GM18499 (cell line): ENCODE measurements around the gene VSX1.
A peak's percentile ranks its signal among the peaks of the same experiment; 100 is the strongest.

Source experiments
- ATAC-seq: cut with Tn5 transposase; IDR thresholded peaks from one replicate; pipeline ENCODE4 v1.9.1; 2021; ENCODE audit warnings: moderate number of reproducible peaks; ENCODE audit not compliant: insufficient read depth, unreplicated experiment

The VSX1 gene

DNA sequence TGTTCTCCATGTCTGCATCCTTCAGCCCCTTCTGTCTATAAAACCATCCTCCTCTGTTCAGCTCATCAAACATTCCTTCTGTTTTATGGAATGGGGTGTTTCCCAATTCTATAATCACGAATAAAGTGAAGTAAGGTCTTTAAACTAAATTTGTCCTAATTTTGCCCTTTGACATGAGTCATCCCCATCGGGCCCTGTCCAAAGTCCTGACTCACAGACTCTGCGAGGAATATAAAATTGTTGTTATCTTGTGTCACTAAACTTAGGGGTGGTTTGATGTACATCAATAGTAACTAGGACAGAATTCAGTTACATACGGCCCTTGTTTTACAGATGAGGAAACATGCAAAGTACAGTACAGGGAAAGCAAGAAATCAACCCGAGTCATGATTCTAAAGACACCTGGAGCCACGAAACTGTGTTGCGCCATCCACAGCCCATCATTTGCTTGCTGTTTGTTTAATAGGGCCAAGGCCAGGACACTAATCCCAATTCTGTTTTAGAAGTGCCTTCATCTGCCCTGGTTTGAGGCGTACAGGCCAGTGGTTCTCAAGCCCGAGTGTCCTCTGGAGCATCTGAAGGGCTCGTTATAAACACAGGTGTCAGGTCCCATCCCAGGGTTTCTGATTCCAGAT is 26.8 kb downstream of the VSX1 start:
- no peak for ATAC-seq

DNA sequence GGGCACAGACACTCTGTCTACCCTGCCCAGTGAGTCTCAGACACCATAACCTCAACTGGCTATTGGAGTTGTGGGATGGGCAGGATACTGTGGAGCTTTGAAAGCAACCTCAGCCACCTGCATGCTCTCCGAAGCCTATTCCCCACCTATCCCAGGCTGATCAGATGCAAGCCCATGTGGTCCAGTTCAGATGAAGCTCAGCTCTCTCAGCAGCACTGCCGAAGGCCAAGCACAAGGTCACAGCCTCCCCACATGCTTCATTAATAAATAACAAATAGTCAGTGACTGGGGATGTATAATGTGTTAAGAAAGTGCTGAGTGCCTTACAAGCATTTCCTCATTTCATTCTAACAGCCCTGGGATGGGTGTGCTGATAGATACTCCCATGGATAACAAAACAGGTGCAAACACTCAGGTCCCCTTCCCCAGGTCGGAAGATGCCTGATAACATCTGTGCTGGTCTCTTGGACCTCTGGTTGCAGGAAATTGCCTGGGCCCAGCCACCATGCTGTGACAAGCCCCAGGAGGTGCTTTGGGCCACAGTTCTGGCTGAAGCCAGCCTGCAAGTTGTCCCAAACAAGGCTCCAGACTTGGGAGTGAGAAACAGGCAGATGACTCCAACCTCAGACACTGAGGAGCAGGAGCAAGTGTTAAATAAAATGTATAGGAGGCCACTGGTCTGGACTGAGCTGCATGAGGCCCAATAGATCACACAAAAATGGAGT is 27.7 kb downstream of the VSX1 start:
- ATAC-seq = no peak

DNA sequence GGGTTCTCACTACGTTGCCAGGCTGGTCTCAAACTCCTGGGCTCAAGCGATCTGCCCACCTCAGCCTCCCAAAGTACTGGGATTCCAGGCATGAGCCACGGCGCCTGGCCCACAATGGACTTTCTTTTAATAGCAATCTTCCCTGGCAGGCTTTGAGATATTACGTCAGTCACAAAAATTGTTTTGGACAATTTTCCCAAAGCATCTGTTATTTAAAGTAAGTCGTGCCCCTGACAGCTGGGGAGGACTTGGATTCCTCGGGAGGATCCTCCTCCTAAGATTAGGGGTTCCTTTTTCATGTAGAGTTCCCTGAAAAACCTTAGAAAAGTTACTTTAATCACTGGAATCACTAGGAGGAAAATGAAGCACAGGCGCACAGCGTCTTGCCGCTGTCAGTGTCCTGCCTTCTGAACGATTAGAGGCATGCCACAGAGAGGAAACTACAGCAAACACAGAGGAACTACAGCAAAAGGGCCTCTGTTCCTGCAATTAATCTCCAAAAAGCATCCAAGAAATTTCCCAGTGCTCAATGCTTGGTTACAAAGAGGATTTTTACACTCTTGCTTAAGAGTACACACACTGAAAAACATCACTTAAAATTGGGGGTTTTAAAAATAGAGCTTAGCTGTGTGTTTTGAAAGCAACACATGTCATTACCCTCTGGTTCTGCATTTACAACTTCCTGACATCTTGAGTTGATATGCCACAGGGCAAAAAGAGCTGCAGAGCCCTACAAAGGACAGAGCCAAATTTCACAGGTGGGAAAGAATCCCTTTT is 28.5 kb downstream of the VSX1 start:
- ATAC-seq = no peak

DNA sequence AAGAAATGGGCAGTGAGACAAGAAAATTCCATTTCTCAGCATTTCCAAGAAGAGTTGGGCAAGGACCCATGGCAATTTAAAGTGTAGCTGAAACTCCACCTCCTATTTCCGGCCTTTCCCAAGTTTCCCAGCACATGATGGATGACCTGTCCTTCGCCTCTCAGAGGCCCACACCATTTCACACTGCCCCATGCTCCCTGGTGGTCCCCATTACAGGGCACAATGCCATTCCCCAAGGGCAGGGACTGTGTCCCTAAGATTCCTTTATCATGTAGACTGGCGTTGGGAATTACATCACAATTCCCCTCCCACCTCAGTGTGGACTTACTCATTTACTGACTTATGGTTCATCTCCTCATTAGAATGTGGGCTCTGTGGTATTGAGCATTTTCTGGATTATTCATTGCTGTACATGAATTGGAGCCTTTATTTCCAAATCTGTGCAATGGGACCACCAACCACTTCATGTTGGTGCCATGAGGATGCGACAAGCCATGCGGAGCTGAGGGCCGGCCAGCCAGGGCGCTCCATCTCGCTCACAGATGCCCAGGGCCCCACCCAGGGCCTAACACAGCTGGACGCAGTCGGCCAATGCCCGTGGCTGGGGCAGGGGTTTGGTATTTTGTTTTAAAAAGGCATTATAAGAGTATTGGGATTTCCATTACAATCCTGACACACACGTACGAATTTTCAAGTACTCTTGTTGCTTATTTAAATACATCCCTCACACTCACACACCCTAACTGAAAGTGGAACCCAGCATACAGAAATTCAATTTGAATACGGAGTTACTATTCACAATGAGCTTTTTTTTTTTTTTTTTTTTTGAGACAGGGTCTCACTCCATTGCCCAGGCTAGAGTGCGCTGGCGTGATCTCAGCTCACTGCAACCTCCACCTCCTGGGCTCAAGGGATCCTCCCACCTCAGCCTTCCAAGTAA is 29.4 kb downstream of the VSX1 start:
- ATAC-seq = peak; percentile 34

DNA sequence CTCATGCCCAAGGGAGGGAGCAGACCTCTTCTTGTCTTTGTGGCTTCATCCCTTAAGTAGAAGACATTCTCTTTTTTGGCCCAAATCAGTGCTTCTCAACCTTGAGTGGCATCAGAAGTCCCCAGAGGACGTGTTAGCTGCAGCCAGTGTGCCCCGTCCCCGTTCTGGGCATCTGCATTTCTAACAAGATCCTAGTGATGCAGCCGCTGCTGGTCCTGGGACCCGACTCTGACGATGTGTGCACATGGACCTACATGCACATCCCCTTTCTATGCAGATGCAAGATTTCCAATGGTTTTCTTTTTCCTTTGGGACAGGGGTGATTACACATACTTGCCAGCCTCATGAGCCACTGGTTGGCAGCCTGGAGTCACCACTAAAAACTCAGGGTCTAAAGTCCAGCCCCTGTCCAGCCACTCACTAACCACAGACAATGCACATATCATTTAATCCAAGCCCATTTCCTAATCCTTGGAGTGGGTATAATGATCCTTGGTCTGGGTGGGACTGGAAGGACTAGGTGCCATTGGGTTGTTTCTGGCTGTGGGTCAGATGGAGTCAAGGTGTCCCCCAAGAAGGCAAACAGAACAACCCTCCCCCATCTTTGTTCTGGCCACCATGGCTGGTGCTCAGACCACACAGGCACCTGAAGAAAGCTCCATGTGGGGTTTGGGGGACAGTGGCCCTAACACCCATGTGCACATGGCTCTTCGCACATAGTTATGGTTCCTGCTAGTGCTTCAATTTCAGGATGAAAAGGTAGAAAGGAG is 30.4 kb downstream of the VSX1 start:
- ATAC-seq = no peak

DNA sequence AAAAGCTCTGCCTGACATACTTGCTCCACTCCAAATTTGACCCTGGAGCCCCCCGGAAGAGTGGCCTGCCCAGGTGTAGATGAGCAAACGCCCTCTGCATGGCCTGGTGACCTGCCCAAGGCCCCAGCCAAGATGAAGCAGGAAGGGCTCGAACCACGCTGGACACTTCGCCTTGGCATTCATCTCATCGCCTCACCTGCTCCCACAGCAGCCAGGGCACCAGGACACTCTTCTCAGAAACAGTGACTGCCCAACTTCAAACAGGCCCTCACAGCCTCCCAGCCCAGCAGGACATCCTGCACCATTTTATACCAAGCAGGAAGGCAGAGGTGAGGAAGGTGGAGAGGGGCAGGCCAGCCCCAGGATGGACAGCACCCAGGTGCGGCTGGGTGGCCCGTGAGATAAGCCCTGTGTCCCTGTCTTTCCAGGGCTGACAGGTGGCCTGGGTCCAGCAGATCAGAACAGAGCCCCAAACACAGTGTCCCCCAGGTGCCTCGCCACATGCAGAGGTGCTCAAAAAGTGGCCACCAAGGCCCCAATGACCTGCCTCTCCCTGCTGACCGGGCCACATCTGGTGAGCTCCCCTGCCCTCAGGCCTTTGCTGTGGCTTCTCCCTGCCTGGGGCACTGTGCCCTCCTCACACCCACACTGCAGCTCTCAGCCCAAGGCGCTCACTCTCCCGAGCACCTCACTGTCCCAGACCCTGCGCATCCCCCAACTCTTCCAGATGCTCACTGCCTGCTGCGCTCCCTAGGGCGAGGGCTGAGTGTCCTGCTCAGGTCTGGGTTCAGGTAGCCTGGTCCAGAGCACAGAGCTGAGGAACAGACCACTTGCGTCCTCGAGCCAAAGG is 31.2 kb downstream of the VSX1 start:
- no peak for ATAC-seq

DNA sequence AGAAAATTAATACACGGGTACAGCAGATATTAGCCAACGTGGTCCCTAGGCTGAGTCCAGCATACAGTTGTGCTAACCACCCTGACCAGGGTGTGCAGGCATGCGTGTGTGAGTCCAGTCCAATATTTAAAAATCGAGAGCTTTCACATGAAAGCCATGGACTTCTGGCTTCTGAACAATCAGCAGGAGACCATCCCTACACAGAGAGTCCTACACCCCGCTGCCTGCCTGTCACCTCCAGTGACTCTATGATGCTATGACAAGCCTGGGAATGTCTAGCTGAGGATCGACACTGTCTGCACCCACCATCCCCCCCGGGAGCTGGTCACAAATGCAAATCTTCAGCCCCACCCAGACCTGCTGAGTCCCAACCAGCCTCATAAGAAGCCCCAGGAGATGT is 31.9 kb downstream of the VSX1 start:
- no peak for ATAC-seq

DNA sequence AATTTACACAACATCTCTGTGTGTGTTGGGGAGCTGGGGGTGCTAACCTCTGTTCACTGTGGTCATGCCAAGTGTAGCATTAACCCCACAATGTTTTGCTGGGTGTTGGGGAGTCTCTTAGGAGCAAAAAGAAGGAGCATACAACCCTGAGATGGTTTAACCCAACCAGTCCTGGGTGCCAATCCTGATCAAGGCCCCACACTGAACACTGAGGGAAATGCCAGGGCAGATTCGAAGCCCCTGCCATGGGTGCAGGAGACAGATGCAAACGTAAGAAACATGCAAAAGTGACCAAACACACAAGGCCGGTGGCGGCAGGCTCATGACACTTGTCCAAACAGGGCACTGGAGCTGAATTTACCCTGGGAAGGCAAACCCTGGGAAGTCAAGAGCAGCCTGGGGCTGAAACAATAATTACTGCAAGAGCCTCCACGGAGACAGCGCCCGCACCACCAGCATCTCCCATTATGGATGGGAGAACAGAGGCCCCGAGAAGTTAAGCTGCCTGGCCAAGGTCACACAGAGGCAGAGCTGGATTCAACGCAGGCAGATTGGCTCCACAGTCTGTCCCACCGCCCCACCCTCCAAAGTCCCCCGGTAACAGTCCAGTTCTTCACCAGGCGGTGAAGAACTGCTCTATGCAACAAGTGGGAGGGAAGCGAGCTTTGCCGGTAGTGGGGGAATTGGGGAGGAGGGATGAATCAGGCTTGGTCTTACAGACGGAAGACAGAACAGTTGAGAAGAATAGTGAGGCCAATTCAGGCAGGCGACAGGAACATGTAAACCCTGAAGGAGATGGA is 32.5 kb downstream of the VSX1 start:
- no peak for ATAC-seq

DNA sequence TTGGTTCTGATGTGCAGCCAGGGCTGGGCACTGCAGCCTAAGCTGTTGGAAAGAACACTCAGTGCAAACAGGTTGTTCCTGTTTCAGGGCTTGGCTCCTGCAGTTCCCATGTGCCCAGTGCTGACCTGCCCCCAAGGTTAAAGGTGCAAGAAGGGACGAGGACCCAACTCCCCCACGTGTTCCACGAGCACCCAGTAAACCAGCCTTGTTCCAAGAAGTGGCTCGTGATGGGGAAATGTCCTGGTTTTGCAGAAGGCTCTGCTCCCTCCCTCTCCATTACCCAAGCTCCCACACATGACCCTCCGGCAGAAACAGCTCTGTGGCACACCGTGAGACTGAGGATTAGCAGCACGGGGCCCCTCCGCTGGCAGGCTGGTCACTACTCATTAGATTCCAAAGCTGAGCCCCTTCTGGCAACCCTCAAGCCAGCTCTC is 33.4 kb downstream of the VSX1 start:
- ATAC-seq = no peak

DNA sequence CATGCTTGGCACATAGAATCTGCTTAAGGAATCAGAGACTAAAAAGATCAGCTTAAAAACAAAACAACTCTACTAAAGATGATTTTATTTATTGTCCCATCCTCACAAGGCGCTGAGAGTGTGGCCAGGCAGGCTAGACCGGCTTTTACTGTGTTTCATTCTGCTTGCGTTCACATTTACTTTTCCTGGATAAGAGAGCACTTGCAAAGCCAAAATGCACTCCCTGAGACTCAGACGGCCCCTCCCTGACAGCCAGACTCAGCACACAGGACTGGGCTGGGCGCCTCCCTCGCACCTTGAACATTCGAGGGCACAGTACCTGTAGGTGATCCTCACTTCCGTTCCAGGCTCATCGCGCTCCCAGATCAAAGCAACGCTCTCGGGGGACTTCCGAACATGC is 34.2 kb downstream of the VSX1 start:
- no peak for ATAC-seq

DNA sequence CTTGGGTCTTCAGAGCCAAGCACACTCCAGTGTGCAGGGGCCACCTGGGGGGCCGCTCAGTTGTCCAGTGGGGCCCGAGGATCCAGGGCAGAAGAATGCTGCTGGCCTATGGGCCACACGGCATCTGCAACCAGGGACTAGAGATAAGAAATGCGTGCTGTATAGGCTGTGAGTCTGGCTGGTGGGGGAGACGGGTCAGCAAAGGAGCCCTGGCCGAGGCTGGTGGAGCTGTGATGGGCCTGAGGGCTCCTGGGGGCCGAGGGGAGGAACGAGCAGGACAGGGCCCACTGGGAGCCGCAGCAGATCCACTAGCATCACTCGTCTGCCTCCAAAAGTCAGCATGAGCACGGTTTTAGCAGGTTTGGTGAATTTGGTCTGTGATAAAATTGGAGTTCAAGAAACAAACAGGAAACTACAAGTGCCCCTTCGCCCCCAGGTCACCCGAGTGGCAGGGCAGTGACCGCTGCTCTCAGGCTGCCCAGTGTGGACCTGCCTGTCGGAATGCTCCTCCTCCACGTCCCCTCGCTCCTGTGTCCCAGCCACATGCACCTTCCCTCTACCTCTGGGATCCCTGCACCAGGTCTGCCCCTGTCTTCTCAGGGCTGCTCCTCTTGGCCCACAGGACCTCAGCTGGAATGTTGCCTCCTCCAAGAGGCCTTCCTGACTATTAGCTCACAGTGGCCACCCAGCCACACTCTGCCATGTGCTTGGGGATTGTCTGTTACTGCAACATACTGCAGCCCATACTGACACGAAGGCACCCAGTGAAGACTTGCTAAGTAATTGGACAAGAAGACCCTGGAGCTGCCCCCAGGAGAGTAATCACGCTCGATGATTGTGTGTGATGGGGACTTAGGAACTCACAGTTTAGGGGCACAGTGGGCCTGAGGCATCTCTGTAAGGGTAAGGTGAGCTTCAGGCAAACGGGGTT is 34.9 kb downstream of the VSX1 start:
- ATAC-seq = no peak

DNA sequence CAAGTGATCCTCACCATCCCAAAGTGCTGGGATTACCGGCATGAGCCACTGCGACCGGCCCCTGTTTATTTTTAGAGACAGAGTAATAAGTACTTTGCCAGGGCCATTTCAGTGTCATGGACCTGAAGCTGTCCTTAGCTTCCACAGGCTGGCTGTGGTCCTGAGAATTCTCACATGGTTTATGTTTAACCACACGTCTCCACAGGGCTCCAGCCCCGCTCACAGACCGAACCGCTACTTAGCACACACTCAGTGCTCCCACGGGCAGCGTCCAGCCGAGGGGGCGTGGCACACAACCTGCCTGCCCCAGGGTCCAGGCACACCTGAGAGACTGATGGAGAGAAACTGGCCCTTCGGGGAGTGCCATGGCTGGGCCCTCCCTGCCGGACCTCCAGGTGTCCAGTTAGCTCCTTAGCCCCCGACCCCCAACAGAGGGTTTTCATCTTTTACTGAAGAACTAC is 35.7 kb downstream of the VSX1 start:
- ATAC-seq = no peak

DNA sequence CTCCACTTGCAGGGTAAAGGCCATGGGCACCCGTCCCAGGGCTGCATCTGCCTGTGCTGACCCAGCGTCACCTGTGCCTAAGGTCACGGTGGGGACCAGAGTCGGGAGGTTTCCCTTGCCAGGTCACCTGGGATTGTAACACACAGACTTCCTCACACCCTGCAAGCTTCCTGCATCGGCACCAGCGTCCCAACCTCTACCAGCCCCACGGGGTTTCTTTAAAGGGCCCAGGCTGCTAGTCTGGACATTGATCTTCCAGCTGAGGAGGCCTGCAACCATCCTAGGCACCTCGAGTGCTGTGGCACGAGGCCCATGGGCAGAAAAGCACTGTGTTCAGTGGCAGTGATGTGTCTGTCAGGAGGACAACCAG is 36.6 kb downstream of the VSX1 start:
- ATAC-seq = no peak

DNA sequence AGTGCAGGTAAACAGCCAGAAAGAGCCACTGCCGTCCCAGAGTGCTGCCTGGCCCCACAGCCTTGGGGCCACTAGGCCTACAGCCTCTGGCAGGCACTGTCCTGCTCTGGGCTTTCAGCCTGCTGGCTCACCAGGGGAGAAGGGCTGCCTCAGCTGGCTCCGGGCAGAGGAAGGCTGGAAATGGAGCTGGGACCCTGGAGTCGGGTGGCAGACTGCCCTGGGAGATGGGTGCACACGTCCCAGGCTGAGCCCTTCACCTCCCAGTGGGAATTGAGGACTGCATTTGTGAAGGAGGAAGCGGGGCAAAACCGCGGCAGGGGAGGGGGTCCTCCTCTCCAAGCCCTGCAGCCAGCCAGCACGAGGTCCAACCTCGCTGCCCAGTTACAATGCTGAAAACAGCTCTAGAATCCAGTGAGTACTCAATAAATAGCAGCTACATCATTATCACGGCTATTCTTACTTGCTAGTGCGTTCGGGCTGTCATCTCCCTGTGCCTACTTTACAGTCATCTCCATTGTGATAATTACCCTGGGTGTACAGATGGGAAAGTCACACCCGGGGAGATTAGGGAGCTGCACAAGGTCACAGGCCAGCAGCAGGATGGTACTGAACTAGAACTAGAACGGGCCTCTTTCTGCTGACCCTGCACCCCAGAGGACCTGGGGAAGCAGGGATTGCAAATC is 37.1 kb downstream of the VSX1 start:
- no peak for ATAC-seq

DNA sequence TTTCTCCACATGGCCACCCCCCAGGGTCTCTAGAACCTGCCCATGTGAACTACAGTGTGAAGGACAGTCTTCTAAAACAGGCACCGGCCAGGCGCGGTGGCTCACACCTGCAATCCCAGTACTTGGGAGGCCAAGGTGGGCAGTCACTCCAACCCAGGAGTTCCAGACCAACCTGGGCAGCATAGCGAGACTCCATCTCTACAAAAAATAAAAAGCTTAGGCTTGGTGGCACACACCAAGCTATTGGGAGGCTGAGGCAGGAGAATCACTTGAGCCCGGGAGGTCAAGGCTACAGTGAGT is 37.7 kb downstream of the VSX1 start:
- no peak for ATAC-seq

DNA sequence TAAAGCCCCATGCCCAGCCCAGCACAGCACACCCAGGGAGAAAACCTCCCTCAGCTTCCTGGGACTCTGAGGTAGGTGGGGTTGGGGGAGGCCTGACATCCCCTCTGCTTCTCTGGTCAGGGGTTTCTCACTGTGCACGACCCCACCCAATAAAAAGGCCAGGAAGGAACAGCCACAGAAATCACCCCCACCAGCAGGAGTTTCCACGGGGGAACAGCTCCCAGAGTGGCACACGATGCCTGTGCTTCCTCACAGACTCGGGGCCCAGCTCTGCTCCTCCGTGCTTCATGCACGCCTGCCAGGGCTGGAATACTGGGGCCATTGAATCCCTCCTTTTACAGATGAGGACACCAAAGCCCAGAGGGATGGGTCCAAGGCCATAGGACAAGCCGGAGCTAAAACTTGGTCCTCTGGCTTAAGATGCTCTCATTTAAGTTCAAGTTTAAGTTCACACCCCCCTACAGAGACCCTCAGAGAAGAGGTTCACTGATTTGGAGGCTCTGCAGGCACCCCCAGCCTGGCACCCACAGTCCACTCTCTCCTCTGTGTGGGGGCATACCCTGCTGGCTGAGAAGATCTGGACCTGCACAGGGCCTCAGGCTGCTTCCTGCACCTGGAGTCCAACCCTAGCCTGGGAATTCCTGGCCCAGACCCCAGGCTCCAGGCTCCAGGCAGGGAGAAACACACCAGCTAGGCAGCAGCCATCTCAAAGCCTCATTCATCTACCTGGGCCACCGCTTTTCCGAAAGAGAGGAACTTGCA is 38.3 kb downstream of the VSX1 start:
- ATAC-seq = no peak
